NCI-H2196 (cell line): ENCODE measurements around the gene GPATCH4.
"Not testable (repeated sequence)": the region's sequence is repeated elsewhere in the genome, so short reads cannot be mapped to it uniquely, and the experiment has no call there.

Experiments used
- DNase-seq: peaks from one replicate; lab custom pipeline; 2025; ENCODE audit not compliant: unreplicated experiment; lab: John Stamatoyannopoulos, UW

Gene GPATCH4

GRCh38 chr1:156598731-156599432 lies 2.4 kb downstream of the GPATCH4 start:
- DNase-seq, result no peak

GRCh38 chr1:156598125-156598524 lies 3.2 kb downstream of the GPATCH4 start:
- DNase-seq, result no peak

GRCh38 chr1:156596426-156596825 lies 4.9 kb downstream of the GPATCH4 start:
- DNase-seq, result no peak

- no peak for DNase-seq
Observed at GRCh38 chr1:156595016-156595415, 6.3 kb downstream of the GPATCH4 start.

GRCh38 chr1:156594190-156594589 lies 7.1 kb downstream of the GPATCH4 start:
- DNase-seq, result no peak

GRCh38 chr1:156593661-156593989 lies 7.7 kb downstream of the GPATCH4 start:
- no peak for DNase-seq

GRCh38 chr1:156592910-156593660 lies 8.2 kb downstream of the GPATCH4 start:
- DNase-seq, result peak; percentile 66

- no peak for DNase-seq
Observed at GRCh38 chr1:156592158-156592909, 8.9 kb downstream of the GPATCH4 start.

- DNase-seq, result peak; percentile 79
Observed at GRCh38 chr1:156591432-156592157, 9.7 kb downstream of the GPATCH4 start, which contains the start of gene NAXE. Gene NAXE (plus strand): TSS chr1:156591776. CDS start chr1:156591805, 29 bp downstream.

- DNase-seq, result no peak
Observed at GRCh38 chr1:156591181-156591431, 10.2 kb downstream of the GPATCH4 start.

GRCh38 chr1:156590326-156591180 lies 10.7 kb downstream of the GPATCH4 start:
- DNase-seq, result no peak

GRCh38 chr1:156589546-156589945 lies 11.7 kb downstream of the GPATCH4 start:
- DNase-seq, result no peak

GRCh38 chr1:156587927-156588326 lies 13.4 kb downstream of the GPATCH4 start:
- DNase-seq, result not testable (repeated sequence)

GRCh38 chr1:156586892-156587477 lies 14.3 kb downstream of the GPATCH4 start:
- no peak for DNase-seq

- no peak for DNase-seq
Observed at GRCh38 chr1:156586323-156586722, 15.0 kb downstream of the GPATCH4 start.

- DNase-seq, result no peak
Observed at GRCh38 chr1:156584813-156585212, 16.5 kb downstream of the GPATCH4 start.

- peak; percentile 83 for DNase-seq
Observed at GRCh38 chr1:156583821-156584622, 17.3 kb downstream of the GPATCH4 start.

GRCh38 chr1:156582388-156583017 lies 18.8 kb downstream of the GPATCH4 start:
- DNase-seq, result no peak
